ENCODE data around the gene SLCO2A1.
"Not testable (repeated sequence)": the region's sequence is repeated elsewhere in the genome, so short reads cannot be mapped to it uniquely, and the experiment has no call there.

Gene SLCO2A1

DNA sequence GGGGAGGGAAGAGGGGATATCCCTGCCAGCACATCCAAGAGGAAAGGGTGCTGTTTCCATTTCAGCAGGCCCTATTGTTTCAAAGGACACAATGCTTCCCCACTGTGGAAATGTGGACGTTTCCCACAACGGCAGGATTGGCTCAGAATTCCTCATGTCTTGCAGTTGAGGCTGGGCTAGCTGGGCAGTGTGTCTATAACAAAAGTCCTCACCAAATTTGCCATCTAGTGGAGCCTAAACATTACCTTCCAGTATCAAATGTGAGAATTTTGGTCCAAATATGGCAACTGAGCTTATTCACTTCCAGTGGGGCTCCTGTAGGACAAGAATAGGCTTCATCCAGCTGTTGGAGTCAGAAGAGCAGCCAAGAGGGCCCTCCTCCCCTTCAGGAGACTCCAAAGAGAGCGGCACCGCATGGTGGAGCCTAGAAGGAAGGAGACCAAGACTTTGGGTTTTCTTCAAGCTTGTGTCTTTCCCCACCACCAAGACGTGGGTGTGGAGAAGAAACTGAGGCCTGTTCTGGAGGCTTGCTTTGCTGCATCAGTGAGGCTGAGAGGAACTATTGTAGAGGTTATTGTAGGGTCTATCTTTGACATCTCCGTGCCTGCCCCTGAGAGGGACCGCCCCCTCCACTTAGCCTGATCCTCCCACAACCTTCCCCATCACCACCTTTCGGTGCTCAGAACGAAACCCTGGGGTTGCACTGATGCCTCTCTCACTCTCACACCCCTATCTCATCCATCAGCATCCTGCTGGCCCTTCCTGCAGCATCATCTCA is 45.3 kb upstream of the SLCO2A1 start:
- Histone ChIP-seq H3K27ac (no peak overlapping the region), H3K4me3 (no peak overlapping the region)
- peak; percentile 38 for DNase-seq (ENCODE audit: low spot score)
- TF ChIP-seq, protein P1, sequence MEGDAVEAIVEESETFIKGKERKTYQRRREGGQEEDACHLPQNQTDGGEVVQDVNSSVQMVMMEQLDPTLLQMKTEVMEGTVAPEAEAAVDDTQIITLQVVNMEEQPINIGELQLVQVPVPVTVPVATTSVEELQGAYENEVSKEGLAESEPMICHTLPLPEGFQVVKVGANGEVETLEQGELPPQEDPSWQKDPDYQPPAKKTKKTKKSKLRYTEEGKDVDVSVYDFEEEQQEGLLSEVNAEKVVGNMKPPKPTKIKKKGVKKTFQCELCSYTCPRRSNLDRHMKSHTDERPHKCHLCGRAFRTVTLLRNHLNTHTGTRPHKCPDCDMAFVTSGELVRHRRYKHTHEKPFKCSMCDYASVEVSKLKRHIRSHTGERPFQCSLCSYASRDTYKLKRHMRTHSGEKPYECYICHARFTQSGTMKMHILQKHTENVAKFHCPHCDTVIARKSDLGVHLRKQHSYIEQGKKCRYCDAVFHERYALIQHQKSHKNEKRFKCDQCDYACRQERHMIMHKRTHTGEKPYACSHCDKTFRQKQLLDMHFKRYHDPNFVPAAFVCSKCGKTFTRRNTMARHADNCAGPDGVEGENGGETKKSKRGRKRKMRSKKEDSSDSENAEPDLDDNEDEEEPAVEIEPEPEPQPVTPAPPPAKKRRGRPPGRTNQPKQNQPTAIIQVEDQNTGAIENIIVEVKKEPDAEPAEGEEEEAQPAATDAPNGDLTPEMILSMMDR (IDR thresholded peaks at IDR 0.05) = no peak

DNA sequence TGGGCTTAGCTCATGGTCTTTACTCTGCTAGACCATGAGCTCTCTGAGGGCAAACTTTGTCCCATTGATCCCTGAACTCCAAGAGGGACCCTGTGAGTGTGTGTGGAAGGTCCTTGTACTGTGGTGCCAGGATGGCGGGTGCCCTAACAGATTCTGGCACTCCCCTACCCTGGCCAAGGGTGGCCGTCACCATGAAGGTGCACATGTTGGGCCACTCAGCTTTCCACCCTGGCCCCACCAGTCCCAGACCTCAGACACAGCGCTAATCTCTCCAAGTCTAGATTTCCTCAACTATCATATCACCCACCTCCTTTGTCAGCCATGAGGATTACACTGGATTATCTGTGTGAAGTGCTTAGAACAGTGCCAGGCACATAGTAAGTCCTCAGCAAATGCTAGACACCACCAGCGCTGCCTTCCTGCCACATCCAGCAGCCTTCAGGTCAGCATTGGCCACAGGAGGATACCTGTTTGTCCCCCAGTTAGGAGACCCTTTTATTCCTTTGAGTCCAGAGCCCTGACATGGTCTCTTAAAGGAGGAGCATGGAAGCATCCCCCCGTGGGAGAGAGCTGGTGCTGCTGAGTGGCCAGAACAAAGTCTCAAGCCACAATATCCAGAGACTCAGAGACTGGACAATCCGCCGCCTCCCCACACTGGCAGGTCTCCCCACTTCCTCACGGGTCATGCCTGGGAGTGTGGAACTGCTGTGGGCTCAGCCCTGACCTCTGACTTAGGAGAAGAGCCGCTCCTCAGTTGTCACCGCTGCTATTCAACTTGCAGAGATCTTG is 44.5 kb upstream of the SLCO2A1 start:
- peak; percentile 67 for DNase-seq (ENCODE audit: low spot score)
- TF ChIP-seq, protein P1 (IDR thresholded peaks at IDR 0.05) = no peak
- Histone ChIP-seq H3K27ac (no peak overlapping the region), H3K4me3 (no peak overlapping the region)

DNA sequence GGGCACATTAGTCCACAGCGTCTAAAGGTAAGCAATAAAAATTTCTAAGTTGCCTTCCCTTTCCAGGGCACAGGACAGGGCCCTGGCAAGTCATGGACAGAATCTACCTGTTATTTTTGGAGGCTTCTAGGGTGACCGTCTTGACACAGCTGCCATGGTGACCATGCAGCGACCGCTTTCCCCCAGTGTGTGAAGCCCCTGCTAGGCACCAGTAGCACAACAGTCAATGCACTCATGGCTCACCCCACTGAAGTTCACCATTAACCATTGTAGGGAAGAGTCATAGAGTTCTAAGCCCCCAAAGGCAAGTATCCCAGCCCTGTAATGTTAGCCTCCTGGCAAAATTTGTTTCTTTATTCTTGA is 43.8 kb upstream of the SLCO2A1 start:
- TF ChIP-seq, protein P1 (IDR thresholded peaks at IDR 0.05) = no peak
- no peak for DNase-seq (ENCODE audit: low spot score)
- H3K27ac ChIP-seq = no peak overlapping the region
- H3K4me3 ChIP-seq = no peak overlapping the region

DNA sequence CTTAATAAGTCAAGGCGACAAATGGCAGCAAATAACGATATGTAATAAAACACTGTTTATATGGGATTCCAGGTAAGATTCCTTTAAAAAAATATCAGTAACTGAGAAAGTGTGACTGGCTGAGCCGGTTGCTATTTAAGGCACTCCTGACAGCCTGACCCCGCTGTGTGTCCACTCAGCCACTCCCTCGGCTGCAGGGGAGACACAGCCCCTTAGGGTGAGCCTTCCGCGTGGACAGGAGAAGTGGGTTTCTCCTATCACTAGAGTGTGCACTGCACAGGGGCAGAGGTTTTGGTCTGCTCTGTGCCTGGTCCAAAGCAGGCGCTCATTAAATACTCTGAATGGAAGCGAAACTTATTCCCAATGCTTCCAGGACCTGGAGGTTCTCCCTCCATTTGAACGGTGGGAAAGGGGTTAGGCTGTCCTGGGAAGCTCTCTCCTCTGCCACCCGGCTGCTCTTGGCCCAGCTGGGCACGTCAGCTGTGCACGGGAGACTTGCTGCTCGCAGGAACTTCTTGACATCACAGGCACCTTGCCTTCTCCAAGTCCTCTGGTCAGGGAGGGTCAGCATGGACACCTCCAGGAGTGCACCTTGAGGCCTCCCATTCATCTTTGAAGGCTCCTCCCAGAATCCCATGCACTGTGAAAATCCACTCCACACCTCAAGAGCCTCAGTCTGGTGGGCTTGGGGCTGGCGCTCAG is 43.3 kb upstream of the SLCO2A1 start:
- H3K4me3 ChIP-seq = no peak overlapping the region
- no peak overlapping the region for H3K27ac ChIP-seq
- TF ChIP-seq, protein P1 (IDR thresholded peaks at IDR 0.05) = no peak
- peak; percentile 55 for DNase-seq (ENCODE audit: low spot score)

DNA sequence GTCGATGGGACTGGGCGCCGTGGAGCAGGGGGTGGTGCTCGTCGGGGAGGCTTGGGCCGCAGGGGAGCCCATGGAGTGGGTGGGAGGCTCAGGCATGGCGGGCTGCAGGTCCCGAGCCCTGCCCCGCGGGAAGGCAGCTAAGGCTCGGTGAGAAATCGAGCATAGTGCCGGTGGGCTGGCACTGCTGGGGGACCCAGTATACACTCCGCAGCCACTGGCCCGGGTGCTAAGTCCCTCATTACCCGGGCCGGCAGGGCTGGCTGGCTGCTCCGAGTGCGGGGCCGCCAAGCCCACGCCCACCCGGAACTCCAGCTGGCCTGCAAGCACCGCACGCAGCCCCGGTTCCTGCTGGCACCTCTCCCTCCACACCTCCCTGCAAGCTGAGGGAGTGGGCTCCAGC is 40.6 kb upstream of the SLCO2A1 start:
- H3K27ac ChIP-seq, H3K4me3 ChIP-seq: not testable (repeated sequence)

DNA sequence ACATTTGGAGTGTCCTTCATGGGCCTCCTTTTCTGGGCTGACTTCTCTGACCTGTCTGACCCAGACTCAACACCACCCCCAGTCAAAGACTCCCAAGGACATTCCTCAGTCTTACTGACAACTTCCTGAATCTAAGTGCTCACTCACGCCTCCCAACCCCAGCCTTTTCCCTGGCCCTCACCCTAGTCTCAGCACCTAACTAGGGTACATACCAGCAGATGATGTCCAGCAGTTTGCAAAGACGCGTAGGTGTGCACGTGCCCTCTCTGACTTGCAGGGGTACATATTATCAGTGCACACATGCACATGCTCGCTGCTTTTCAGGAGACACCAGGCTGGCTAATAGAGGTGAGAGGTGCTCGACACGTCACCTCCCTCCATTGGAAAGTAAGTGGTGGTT is 38.7 kb upstream of the SLCO2A1 start:
- TF ChIP-seq, protein P1 (IDR thresholded peaks at IDR 0.05) = no peak
- H3K27ac ChIP-seq = no peak overlapping the region
- no peak overlapping the region for H3K4me3 ChIP-seq
- DNase-seq (ENCODE audit: low spot score) = peak; percentile 56

More for the DNA sequence above, 40.6 kb upstream of the SLCO2A1 start:
- peak; percentile 1 for DNase-seq (ENCODE audit: low spot score)

DNA sequence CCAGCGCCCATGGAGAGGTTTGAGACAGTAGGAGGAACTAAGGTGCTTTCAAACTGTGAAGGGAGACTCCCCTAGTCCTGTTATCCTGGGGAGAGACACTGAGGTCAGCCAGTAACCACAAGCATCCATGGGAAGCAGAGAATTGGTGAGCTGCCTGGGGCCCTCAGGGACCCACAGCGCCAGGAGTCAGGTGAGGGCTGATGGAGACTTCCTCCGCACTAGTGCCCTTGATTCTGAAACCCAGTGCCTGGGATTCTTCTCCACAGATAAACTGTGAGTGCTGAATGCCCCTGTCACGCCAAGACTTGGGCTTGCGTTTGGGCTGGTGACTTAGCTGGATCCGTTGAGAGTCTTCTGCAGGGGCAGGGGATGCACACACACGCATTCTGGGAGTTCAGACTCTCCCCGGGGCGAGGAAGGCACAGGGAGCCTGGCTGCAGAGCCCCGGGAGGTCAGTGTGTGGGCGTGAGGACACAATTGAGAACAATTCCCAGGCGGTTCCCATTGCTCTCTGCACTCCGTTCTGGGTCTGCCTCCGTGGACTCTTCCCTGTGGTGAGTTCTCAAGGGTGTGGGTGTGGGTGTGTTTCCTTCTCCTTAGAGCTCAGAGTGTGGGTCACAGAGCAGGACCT is 37.9 kb upstream of the SLCO2A1 start:
- peak; percentile 47 for DNase-seq (ENCODE audit: low spot score)
- Histone ChIP-seq H3K4me3 (no peak overlapping the region), H3K27ac (peak overlapping the region in 1 of 2 donors; percentile 16)
- TF ChIP-seq, protein P1 (IDR thresholded peaks at IDR 0.05) = no peak
